HK-2 (cell line): ENCODE measurements around the gene SET.
A peak's percentile ranks its signal among the peaks of the same experiment; 100 is the strongest.
"Not testable (repeated sequence)": the region's sequence is repeated elsewhere in the genome, so short reads cannot be mapped to it uniquely, and the experiment has no call there.

Experiments used
- DNase-seq: peaks from one replicate; pipeline ENCODE4 v3.0.0-alpha.2; 2018; ENCODE audit not compliant: unreplicated experiment

SET gene

GRCh38 chr9:128687453-128687852 is 1.6 kb upstream of the SET start:
- DNase-seq = no peak

GRCh38 chr9:128689293-128689774 is 312 bp downstream of the SET start:
- no peak for DNase-seq

GRCh38 chr9:128689820-128690683 is 1.0 kb downstream of the SET start:
- peak; percentile 38 for DNase-seq

- DNase-seq = no peak
These were observed 1.6 kb downstream of the SET start for GRCh38 chr9:128690684-128691034.

GRCh38 chr9:128693738-128694137 is 4.7 kb downstream of the SET start:
- DNase-seq = not testable (repeated sequence)

GRCh38 chr9:128694344-128694743 is 5.3 kb downstream of the SET start:
- no peak for DNase-seq

GRCh38 chr9:128696923-128697707 is 8.1 kb downstream of the SET start:
- DNase-seq = no peak

GRCh38 chr9:128699096-128699795 is 10.2 kb downstream of the SET start:
- not testable (repeated sequence) for DNase-seq

- DNase-seq = no peak
These were observed 12.3 kb downstream of the SET start for GRCh38 chr9:128701227-128701854.

- DNase-seq = peak; percentile 96
These were observed 13.5 kb downstream of the SET start, which contains the start of gene PKN3 for GRCh38 chr9:128702445-128702948. Gene PKN3 (plus strand): TSS chr9:128702503. CDS start chr9:128702916, 413 bp downstream.

- peak; percentile 57 for DNase-seq
These were observed 14.1 kb downstream of the SET start for GRCh38 chr9:128702949-128703615.

GRCh38 chr9:128703616-128704355 is 14.8 kb downstream of the SET start:
- DNase-seq = no peak

GRCh38 chr9:128704356-128704670 is 15.3 kb downstream of the SET start:
- no peak for DNase-seq

- no peak for DNase-seq
These were observed 16.3 kb downstream of the SET start for GRCh38 chr9:128705051-128705965.

GRCh38 chr9:128706045-128706444 is 17.0 kb downstream of the SET start:
- DNase-seq = no peak

GRCh38 chr9:128706671-128707381 is 17.8 kb downstream of the SET start:
- no peak for DNase-seq

- no peak for DNase-seq
These were observed 18.4 kb downstream of the SET start for GRCh38 chr9:128707446-128707845.
